ENCODE measurements around the gene KCTD3. TPM values are rescaled to one million over a fixed set of nuclear protein-coding genes. Genes with fewer than 3 reads are reported as not detected.

KCTD3 gene
- total and polyA plus RNA-seq, 2 experiments from 2014 or later, result 34.0 to 40.8 TPM

DNA sequence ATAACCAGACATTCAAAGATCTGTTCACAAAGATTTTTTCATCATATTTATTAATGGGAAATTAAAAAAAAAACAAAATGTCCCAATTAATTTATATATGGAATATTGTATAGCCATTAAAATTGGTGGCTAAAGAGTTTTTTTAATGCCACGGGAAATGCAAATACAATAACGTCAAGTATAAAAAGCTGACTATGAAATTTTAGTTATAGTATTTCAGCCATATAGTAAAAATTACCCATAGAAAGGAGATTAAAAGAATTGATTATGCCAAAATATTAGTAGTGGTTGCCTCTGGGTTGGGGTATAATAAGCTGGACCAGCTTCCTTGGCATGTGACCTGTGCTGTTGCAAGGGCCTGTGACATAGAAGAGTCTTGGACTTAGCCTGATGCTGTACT lies 78.8 kb downstream of the KCTD3 start:
- Histone ChIP-seq H3K27me3 (no peaks in the 10 kb centered on the region), H3K9me3 (ENCODE audit: low read depth) (no peaks in the 10 kb centered on the region), H3K4me3 (no peak overlapping the region), H3K36me3 (no peaks in the 10 kb centered on the region), H3K27ac (no peak overlapping the region), H3K4me1 (ENCODE audit: low read depth) (no peaks in the 10 kb centered on the region)
- DNase-seq (ENCODE audit: low read depth in 1 of 2, low spot score in 1 of 2), result no peak
- TF ChIP-seq, protein P1, sequence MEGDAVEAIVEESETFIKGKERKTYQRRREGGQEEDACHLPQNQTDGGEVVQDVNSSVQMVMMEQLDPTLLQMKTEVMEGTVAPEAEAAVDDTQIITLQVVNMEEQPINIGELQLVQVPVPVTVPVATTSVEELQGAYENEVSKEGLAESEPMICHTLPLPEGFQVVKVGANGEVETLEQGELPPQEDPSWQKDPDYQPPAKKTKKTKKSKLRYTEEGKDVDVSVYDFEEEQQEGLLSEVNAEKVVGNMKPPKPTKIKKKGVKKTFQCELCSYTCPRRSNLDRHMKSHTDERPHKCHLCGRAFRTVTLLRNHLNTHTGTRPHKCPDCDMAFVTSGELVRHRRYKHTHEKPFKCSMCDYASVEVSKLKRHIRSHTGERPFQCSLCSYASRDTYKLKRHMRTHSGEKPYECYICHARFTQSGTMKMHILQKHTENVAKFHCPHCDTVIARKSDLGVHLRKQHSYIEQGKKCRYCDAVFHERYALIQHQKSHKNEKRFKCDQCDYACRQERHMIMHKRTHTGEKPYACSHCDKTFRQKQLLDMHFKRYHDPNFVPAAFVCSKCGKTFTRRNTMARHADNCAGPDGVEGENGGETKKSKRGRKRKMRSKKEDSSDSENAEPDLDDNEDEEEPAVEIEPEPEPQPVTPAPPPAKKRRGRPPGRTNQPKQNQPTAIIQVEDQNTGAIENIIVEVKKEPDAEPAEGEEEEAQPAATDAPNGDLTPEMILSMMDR (IDR thresholded peaks at IDR 0.05; ENCODE audit: low read depth, low read length), result no peak

DNA sequence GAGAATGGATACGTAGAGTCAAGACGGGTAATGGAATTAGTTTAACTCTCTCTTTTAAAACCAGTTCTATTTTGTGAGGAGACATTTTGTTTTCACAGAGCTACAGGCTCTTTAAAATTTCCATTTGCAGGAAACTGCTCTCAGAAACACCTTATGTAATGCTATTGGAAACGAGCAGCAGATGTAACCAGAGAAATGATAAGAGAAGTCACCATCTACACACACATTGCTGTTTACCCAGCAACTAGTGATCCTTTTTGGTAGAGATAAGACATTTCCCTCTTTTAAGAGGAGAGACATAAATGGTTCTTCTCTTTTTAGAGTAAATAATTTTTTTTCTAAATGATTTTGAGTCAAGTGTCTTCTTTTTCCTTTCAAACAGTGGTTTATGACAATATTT lies 80.6 kb downstream of the KCTD3 start:
- H3K36me3 ChIP-seq, result no peaks in the 10 kb centered on the region
- H3K4me1 ChIP-seq (ENCODE audit: low read depth), result no peaks in the 10 kb centered on the region
- H3K9me3 ChIP-seq (ENCODE audit: low read depth), result no peaks in the 10 kb centered on the region
- TF ChIP-seq, protein P1 (IDR thresholded peaks at IDR 0.05; ENCODE audit: low read depth, low read length), result no peak
- no peak overlapping the region for H3K4me3 ChIP-seq
- H3K27me3 ChIP-seq, result no peaks in the 10 kb centered on the region
- DNase-seq (ENCODE audit: low read depth in 1 of 2, low spot score in 1 of 2), result no peak
- H3K27ac ChIP-seq, result no peak overlapping the region

DNA sequence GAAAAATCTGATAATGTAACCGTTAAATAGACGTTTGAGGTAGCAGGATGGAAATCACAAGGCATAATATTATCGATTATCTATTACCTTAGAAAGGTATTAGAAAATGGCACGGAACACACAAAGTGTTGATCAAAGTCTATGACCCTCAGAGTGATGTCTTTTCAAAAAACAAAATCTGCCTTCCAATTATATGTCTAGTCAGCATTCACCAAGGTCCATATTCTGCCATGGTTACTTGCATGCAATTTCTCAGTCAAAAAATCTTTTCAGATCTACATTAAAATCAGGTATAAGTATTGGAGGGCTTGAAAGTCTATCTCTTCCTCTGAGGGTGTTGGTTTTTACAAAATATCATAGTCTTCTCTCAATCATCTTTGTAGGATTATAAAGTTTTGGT lies 81.9 kb downstream of the KCTD3 start:
- DNase-seq (ENCODE audit: low read depth in 1 of 2, low spot score in 1 of 2), result no peak
- Histone ChIP-seq H3K36me3 (no peaks in the 10 kb centered on the region), H3K4me1 (ENCODE audit: low read depth) (no peaks in the 10 kb centered on the region), H3K27me3 (no peaks in the 10 kb centered on the region), H3K9me3 (ENCODE audit: low read depth) (no peaks in the 10 kb centered on the region), H3K27ac (no peak overlapping the region), H3K4me3 (no peak overlapping the region)
- TF ChIP-seq, protein P1 (IDR thresholded peaks at IDR 0.05; ENCODE audit: low read depth, low read length), result no peak

DNA sequence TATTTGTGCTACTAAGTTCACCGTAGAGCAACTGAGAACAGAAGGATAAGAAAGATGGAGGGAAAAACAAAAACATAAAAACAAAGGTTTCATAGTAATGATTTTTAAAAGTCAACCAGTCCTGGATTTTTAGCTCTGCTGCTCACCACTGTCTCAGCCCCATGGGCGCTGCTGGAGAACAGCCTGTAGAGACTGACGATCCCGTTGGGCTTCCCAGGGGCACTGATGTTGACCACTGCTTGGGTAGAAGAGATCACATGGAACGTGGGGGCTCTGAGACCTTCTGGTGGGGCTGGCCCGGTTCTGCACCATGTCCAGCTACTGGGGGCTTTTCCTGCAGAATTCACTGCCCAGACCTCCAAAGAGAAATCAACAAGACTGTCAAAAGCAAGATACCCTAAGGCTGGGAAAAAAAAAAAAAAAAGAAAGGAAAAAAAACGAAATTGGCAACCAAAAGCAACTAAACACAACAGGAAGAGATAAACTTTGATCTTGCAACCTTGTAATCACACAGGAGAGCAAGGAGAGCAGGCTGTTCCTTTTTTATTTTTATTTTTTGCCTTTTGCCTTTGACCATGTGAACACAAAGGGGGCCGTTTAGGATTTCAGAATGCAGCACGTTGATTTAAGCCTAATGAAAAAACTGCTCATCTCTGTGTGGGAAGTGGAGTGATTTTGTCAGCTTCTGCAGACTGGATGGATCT lies 83.5 kb downstream of the KCTD3 start:
- no peak overlapping the region for H3K27ac ChIP-seq
- DNase-seq (ENCODE audit: low read depth in 1 of 2, low spot score in 1 of 2), result no peak
- H3K36me3 ChIP-seq, result no peaks in the 10 kb centered on the region
- H3K27me3 ChIP-seq, result no peaks in the 10 kb centered on the region
- H3K4me3 ChIP-seq, result no peak overlapping the region
- no peaks in the 10 kb centered on the region for H3K9me3 ChIP-seq (ENCODE audit: low read depth)
- TF ChIP-seq, protein P1 (IDR thresholded peaks at IDR 0.05; ENCODE audit: low read depth, low read length), result no peak
- H3K4me1 ChIP-seq (ENCODE audit: low read depth), result no peaks in the 10 kb centered on the region

DNA sequence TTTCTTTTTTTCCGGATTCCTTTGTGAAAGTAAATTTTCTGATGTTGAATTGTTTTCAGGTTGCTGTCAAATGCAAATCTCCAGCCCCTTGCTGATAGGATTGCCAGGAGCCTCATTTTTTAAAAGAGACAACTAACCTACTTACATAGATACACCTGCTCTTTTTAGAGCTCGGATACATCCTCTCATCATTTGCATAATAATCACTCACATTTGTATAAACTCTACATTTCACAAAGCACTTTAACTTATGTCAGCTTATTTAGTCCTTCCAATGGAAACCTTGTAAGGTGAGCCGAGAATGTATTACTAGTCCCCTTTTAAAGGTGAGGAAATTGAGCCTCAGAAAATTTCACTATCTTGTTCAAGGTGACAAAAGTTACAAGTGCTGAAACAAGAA lies 84.8 kb downstream of the KCTD3 start:
- H3K27me3 ChIP-seq, result no peaks in the 10 kb centered on the region
- no peak overlapping the region for H3K27ac ChIP-seq
- no peaks in the 10 kb centered on the region for H3K9me3 ChIP-seq (ENCODE audit: low read depth)
- H3K4me3 ChIP-seq, result no peak overlapping the region
- TF ChIP-seq, protein P1 (IDR thresholded peaks at IDR 0.05; ENCODE audit: low read depth, low read length), result no peak
- DNase-seq (ENCODE audit: low read depth in 1 of 2, low spot score in 1 of 2), result no peak
- no peaks in the 10 kb centered on the region for H3K4me1 ChIP-seq (ENCODE audit: low read depth)
- H3K36me3 ChIP-seq, result no peaks in the 10 kb centered on the region
